ENCODE data around the gene MS4A4E.
"Not testable (repeated sequence)": the region's sequence is repeated elsewhere in the genome, so short reads cannot be mapped to it uniquely, and the experiment has no call there.

Gene MS4A4E

DNA sequence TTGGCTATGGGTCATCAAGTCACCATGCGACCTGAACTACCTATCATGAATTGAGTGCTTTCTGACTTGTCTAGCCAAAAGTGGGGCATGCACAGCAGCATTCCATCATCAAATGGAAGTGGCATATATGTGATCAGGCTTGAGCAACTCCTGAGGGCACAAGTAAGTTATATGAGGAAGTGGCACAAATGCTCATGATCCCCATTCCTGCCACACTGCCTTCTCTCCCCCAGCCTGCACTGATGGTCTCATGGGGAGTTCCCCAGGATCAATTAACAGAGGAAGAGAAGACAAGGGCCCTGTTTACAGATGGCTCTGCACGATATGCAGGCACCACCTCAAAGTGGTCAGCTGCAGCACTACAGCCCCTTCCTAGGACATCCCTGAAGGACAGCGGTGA, 21.8 kb downstream of the MS4A4E start:
- no peak for DNase-seq

DNA sequence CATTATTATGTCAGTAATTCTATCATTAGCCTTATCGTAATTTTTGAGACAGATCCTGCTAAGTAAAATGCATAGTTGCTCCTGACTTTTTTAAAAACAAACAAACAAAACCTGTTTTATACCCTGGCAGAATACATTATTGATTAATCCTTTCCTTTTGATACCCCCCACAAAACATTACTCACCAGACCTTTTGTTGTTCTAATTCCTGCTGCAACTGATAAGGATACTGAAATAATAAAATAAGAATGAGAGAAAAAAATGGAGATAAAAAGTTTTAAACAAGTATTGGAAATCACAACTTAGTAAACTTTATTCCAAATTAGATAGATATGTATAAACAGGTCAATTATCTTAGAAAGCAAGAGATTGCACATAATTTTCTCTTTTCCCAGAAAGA, 28.6 kb downstream of the MS4A4E start:
- DNase-seq: no peak

DNA sequence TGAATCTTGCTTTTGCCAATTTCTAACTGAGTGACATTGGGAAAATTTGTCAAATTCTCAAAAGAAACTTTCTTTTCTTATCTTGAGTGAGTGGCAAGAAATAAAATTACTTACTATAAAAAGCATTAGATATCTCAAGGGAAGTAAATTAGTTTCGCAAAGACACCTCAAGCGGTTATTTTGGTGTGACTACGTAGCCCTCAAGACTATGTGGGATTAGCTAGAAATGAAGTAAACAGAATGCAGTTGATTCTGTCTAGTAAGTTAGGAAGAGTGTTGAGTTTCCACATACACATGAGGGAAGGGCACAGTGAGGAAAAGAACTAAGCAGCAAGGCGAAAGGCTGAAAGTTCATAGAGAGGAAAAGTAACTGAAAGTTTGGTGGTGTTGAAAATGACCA, 31.7 kb downstream of the MS4A4E start:
- no peak for DNase-seq

DNA sequence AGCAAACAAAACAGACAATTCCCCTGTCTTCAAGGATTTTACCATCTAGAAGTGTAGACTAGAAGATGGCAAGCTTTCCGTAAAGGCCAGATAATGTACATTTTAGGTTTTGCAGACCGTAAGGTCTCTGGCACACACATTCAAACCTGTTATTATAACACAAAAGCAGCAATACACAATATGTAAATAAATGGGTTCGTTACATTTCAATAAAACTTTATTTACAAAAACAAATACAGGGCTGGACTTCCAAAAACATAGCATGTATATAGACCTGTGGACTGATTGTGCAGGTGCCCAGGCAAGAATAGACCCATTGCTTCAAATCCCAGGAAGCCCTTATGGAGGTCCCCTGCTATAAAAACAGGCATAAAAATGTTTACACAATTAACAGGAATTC, 33.0 kb downstream of the MS4A4E start:
- no peak for DNase-seq

DNA sequence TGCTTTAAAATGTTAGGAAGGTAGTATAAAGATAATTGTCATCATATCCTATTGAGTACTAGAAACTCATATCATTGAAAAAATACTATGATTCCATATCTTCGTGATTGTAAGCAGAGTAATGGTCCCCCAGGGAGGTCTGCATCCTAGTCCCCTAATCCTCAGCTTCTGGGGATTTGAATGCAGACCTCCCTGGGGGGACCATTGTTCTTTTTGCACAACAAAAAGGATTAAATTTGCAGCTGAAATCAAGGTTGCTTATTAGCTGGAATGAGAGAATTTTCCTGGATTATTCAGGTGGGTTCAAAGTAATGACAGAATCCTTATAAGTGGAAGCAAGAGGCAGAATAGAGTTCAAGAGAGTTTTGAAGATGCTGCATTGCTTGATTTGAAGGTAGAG, 34.0 kb downstream of the MS4A4E start:
- DNase-seq: no peak

DNA sequence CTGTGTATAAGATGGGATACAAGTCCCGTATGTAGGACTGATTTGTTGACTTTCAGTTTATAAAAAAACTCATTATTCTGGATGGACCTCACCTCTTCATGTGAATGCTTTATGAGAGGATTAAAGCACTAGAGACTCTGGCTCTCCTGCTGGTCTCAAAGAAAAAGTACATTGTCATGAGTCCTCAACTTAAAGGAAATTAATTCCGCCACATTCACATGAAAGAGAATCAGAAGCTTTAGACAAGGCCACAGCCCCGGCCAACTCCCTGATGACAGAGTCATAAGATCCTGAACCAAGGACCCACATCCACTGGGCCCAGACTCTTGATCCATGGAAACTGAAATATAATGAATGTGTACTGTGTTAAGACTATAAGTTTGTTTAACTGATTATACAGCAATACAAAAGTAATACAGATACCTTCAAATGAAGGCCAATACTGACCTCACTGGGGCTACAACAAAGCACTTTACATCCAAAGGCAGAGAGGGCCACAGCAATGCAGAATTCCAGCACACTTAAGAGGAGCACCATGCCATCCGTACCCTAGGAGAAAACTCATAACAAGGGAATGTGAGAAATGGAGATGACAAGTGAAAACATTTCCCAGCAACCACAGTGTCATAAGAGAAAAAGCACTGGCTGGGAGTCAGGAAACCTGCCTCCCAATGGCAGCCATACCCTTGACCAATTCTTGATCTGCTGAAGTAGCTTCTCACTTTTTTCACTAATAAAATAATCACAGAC, 34.6 kb downstream of the MS4A4E start:
- DNase-seq: no peak

DNA sequence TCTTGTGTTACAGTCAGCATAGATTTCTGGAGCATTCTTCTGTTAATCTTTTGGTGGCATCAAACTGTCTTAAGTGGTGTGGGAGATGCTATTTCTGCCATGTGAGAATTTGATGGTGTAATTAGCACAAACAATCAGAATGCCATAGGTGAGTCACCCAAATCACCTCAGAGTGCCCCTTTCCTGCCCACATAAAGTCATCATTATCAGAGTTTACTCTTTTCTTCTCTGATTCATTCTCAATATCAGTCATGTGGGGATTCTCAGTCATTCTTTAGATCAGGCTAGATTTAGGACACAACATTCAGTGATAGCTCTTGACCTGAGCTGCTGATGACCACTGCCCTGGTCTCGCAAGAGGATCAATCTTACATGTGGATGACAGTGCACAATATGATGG, 36.3 kb downstream of the MS4A4E start:
- no peak for DNase-seq

DNA sequence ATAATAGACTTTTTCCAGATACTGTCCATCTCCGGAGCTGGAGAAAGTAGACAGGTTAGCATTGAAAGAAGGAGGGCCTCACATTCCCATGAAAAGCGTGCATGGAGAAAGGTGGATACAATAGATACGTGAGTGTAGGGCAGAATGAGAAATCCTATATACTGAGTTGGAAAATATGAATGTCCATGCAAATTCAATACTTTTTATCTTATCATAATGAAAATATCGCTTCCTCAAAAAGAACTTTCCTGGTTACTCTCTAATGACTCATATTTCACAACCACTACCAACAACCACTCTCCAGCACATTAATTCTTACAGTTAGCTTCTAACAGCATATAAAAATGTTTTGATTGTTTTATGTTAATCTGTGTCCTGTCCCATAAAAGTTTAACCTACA, 38.0 kb downstream of the MS4A4E start:
- no peak for DNase-seq

DNA sequence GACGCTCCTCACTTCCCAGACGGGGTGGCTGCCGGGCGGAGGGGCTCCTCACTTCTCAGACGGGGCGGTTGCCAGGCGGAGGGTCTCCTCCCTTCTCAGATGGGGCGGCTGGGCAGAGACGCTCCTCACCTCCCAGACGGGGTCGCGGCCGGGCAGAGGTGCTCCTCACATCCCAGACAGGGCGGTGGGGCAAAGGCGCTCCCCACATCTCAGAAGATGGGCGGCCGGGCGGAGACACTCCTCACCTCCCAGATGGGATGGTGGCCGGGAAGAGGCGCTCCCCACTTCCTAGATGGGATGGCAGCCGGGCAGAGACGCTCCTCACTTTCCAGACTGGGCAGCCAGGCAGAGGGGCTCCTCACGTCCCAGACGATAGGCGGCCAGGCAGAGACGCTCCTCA, 41.6 kb downstream of the MS4A4E start:
- not testable (repeated sequence) for DNase-seq

DNA sequence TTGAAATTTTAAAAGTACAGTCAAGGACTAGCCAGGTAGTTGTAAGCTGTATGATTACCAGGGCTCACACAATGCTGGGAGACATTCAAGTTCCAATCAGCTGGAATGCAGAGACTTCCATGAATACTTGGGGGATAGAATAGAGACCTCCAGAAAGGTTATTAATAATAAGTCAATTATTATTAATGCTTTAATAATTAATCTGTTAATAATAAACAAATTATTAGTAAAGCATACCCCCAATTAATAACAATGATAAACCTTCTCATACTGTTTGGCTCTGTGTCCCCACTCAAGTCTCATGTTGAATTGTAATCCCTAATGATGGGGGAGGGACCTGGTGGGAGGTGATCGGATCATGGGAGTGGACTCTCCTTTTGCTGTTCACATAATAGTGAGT, 45.5 kb downstream of the MS4A4E start:
- no peak for DNase-seq

DNA sequence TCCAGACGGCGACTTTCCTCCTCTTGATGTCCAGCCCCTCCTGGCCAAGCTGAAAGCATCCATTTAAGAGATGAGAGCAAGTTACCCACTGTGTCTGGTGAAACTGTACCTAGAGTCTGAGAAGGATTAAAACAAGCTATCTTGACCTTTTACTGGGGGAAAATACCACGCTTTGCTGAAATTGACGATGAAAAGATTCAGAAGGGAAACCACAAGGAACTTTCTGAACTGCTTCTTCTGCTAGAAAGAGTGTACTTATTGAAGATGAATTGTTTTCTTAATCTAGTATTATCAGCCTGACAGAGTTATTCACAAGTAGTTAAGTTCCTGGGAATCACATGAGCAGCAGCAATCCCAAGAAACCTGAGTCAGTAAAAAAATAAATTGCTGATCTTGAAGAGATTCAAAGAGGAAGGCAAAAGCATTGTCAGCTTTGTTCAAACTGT, 47.0 kb downstream of the MS4A4E start:
- DNase-seq: no peak

DNA sequence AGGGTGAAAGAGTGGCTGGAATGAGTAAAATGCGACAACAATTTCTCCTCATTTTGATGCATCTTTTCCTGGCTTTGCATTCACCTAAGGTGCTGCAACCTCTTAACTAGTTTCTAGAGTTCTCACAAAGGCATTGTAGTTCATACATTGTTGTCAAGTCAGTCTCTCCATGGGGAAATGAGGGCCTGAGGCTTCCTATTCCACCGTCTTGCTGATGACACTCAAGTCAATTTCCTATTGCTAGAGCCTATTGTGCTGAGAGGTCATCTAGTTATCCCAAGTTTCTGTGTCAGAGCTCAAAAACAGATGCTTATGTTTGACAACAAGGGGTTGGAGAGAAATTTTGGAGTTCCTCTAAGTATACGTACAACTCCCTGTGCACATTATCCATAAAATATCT, 48.4 kb downstream of the MS4A4E start:
- DNase-seq: no peak

DNA sequence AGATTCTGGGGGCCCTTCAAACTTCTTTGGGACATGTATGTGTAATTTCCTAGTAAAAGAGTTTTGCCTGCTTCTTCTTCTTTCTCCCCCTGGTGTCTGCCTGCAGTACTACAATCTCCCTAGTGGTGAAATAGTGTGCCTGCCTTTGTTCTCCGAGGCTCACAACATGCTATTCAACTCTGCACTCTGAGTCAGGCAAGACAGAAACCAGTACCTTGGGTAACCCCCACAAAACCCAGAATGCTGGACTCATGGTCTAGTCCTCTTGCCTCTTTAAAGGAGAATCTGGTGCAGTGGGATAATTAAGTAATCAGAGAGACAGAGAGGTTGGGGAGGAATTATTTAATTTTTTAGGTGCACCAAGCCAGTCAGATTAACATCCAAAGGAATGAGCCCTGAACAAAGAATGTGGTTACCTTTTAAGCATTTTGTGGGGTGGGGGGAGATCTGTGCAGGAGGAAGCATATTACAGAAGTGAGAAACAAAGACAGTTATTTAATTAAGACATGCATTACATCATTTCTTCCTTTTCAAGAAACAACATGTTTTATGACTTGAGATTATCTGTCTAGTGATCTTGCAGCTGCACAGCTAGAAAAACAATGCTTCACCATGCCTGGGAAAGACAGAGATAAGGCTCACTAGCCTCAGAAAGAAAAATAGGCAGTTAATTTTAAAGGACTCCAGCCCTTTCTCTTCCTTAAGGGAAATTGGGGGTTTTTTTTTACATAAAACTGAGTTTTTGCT, 49.1 kb downstream of the MS4A4E start:
- DNase-seq: peak in 1 of 2 experiments; percentile 14

DNA sequence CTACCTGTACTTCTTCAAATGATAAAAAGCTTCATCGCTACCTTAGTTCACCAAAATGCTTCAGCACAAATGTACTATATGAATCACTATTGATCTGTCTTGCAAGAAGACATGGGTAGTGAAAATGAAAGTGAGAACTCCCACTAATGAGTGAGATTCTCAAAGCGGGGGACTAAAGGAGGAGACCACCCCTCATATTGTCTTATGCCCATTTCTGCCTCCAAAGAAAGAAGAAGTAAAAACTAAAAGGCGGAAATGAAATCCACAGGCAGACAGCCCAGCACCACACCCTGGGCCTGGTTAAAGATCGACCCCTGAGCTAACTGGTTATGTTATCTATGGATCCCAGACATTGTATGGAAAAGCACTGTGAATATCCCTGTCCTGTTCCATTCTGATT, 50.4 kb downstream of the MS4A4E start:
- not testable (repeated sequence) for DNase-seq

DNA sequence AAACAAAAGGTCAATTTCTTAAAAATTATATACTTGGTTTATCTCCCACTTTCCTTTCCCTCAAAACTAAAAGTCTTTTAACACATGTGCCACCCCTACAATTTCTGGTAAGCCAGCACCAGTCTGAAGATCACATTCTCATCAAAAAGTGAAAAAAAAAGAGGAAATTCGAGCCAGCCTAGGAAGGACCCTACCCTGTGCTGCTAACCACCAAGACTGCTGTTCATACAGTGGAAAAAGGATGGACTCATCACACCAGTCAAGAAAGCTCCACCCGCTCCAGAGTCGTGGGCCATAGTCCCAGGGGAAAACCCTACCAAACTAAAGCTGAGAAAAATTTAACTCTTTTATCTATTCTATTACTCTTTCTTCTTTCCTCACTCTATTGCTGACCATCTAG, 54.5 kb downstream of the MS4A4E start:
- DNase-seq: not testable (repeated sequence)

DNA sequence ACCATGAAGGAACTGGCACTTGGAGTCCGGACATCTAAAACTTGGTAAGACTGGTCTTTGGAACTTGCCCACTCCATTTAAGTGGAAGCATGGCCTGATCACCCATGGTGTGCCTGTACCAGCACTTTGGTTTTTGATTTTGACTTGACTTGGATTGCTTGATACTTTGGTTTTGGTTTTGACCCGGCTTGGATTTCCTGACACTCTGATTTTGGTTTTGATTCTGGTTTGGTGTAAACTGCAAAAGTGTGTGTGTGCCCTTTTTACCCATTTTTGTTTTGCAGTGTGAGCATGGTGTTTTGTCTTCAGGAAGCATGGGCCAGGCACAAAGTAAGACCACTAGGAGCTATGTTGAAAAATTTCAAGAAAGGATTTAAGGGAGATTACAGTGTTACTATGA, 56.8 kb downstream of the MS4A4E start:
- DNase-seq: not testable (repeated sequence)

DNA sequence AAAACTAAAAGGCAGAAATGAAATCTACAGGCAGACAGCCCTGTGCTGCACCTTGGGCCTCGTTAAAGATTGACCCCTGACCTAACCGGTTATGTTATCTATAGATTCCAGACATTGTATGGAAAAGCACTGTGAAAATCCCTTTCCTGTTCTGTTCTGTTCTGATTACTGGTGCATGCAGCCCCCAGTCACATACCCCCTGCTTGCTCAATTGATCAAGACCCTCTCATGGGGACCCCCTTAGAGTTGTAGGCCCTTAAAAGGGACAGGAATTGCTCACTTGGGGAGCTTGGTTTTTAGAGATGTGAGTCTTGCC, 57.5 kb downstream of the MS4A4E start:
- DNase-seq: not testable (repeated sequence)

DNA sequence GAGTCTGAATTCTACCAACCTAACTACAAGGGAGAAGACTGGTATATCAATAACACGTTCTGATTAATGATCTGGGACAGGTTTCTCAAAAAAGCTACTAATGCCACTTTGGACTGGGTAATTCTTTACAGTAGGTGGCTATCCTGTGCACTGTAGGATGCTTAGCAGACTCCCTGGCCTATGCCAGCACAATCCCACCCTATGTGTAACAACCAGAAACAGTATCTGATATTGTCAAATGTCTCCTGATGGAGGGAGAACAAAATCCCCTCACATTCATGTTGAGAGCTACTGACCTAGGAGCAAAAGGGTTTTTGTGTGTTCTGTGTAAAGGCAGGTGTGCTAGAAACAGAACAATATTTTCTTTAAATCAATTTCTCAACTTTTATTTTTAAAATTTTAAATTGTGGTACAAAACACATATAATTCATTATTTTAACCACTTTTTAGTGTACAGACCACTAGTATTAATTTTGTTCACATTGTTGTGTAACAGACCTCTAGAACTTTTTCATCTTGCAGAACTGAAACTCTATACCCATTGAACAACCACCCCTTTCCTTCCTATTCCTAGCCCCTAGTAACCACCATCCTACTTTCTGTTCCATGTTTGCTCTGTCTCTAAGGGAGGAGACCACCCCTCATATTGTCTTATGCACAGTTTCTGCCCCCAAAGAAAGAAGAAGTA, 58.0 kb downstream of the MS4A4E start:
- DNase-seq: no peak

DNA sequence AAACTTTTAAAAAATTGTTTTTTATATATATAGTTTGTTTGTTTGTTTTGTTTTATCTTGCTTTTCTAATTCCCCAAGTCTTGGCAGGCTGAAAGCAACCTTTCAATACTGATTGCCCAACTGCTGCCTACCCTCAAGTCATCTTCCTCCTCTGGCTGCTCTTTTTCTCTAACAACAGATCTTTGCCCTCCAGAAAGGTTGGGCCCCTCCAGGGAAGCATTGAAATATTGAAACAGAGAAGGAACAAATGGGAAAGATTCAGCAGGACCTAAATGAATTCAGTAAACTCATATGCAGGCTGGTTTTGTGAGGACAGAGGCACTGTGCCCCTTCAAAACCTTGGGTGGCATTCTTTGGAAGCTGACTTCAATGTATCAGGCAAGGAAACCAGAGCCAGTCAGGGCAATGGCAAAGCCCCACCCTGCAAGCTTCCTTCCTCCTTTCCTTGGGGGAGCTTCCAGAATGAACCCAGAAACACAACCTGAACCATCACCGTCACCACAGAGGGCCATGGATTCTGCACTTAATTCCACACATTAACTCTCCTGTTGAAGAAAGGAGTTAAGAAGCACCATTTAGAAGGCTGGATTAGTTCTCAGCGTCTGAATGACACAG, 59.2 kb downstream of the MS4A4E start:
- no peak for DNase-seq

DNA sequence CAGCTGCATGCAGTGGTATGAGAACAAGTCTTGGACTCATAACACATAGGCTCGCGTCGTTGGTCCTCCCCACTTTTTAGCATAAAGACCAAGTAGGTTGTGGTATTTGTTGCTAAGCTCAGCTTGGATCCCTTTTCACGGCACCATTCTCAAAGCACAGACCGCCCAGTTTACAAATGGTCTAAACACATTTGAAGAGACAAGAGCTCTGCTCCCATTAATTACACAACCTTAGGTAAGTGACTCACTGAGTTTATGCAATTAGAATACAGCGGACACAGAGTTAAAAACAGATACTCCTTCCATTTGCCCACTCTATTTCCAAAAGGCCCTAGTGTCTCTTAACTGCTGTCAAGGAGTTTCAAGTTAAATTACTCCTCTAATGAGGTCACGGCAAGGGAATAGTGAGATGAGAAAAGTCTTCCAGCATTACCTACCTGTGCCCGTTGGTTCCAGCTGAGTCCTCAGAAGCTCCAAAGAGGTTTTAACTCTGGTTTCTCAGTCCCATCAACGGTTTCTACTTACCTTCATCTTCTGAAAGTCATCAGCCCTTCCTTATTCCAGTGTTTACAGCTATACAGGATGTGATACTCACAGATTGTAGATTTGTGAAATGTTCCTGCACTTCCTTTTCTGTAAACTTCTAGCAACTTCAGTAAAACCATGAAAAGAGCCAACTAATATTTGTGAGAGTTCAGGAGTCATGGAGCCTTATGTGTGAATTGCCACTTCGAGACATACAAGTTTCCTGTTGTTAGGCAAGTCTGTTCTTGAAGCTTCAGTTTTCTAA, 60.2 kb downstream of the MS4A4E start, which contains the start of gene MS4A6A:
Gene MS4A6A (minus strand): TSS at position 543 of the 790 bp plus-strand sequence. CDS start 1,356 bp downstream, outside the sequence.
- no peak for DNase-seq

DNA sequence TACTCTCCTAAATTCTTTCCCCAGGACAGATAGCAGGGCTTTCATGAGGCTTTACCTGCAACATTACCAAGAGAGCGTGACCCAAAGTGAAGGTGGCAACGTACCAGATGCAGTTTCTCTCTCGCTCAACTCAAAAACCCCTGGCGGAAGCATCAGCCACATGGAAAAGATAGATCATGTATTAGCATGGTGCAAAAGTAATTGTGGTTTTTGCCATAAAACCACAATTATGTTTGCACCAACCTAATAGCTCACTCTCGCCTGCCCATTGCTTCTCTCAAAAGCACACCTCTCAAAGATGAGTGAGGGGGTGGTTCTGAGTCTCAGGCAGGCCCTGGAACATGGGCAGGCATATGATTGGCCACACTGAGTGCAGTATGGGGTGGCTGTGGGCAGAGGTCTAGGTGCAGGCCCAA, 67.1 kb downstream of the MS4A4E start:
- DNase-seq: no peak

DNA sequence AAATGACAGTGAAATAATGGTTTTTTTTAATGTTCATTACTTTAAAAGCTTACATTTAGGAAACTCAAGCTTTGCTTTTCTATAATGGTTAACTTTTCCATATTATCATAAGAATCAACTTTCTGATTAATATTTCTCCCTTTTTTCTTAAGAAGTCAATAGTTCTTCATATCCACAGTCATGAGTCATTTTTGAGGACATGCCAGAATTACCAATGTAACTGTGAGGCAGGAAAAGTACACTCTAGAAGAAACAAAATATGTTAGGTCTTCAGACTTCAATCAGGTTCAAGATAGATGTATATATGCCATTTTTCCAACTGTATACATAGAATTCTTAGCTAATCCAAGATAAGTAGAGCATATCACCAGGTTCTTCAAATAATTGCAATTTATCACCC, 70.9 kb downstream of the MS4A4E start:
- DNase-seq: no peak

DNA sequence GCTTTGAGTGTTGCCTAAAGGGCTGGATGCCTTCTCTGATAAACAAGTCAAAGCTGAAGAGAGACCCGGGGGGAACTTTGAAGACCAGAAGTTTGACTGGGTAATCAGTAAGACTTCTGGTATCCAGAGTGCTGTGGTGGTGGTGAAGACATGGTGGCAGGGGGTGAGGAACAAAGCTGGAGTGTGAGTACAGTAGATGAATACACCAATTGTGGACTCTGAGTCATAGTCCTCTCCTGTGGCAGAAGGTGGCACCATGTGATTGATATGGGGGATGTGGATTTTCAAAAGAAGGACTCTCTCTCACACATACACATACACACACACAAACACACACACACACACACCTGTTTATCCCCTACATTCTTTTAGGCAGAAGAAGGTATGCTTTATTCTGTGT, 72.4 kb downstream of the MS4A4E start:
- no peak for DNase-seq

Data from NCI-H1930 (cell line).